GM18873 (cell line): Measurements from ENCODE around the gene CTCFL.

Experiments used
- ATAC-seq: cut with Tn5 transposase; IDR thresholded peaks from one replicate; pipeline ENCODE4 v1.9.1; 2021; ENCODE audit warnings: mild to moderate bottlenecking, moderate library complexity, moderate number of reproducible peaks; ENCODE audit not compliant: unreplicated experiment, low FRiP score

CTCFL gene

GRCh38 chr20:57469418-57470211 lies 55.3 kb downstream of the CTCFL start:
- ATAC-seq, result no peak

- no peak for ATAC-seq
These were observed 56.2 kb downstream of the CTCFL start for GRCh38 chr20:57468523-57469417.

- no peak for ATAC-seq
These were observed 57.2 kb downstream of the CTCFL start for GRCh38 chr20:57467742-57468141.

- no peak for ATAC-seq
These were observed 59.0 kb downstream of the CTCFL start for GRCh38 chr20:57465943-57466342.

GRCh38 chr20:57465486-57465885 lies 59.5 kb downstream of the CTCFL start:
- ATAC-seq, result no peak

GRCh38 chr20:57464642-57465211 lies 60.2 kb downstream of the CTCFL start:
- no peak for ATAC-seq

GRCh38 chr20:57462781-57463180 lies 62.2 kb downstream of the CTCFL start:
- ATAC-seq, result no peak

GRCh38 chr20:57461726-57462125 lies 63.2 kb downstream of the CTCFL start:
- no peak for ATAC-seq

- ATAC-seq, result no peak
These were observed 64.0 kb downstream of the CTCFL start for GRCh38 chr20:57460781-57461465.

- ATAC-seq, result no peak
These were observed 65.0 kb downstream of the CTCFL start for GRCh38 chr20:57459897-57460296.

GRCh38 chr20:57459278-57459677 lies 65.7 kb downstream of the CTCFL start:
- ATAC-seq, result no peak

GRCh38 chr20:57458400-57459160 lies 66.4 kb downstream of the CTCFL start:
- no peak for ATAC-seq

GRCh38 chr20:57457243-57458095 lies 67.5 kb downstream of the CTCFL start:
- no peak for ATAC-seq

GRCh38 chr20:57456116-57456515 lies 68.8 kb downstream of the CTCFL start:
- no peak for ATAC-seq

- no peak for ATAC-seq
These were observed 69.6 kb downstream of the CTCFL start for GRCh38 chr20:57455386-57455785.

- no peak for ATAC-seq
These were observed 72.9 kb downstream of the CTCFL start for GRCh38 chr20:57451795-57452661.

- no peak for ATAC-seq
These were observed 73.5 kb downstream of the CTCFL start for GRCh38 chr20:57451431-57451794.

GRCh38 chr20:57450931-57451330 lies 74.0 kb downstream of the CTCFL start:
- peak; percentile 10 for ATAC-seq
